Spleen (tissue), 11 donors: ENCODE measurements around the gene MCTP1. TPM values are rescaled to one million over a fixed set of nuclear protein-coding genes. Genes with fewer than 3 reads are reported as not detected.
"Not testable (repeated sequence)": the region's sequence is repeated elsewhere in the genome, so short reads cannot be mapped to it uniquely, and the experiment has no call there.

ENCODE experiments used
- DNase-seq: peaks from one replicate; pipeline ENCODE4 v3.0.0-alpha.2; 2020
- H3K27ac ChIP-seq, 8 donors: fragments of 200-600 bp; sonication (generic) in 7 of 8; 1 replicate in 4 of 8; 2 replicates in 4 of 8; pipeline versions ENCODE4 v1.5.0 to v1.8.0; 2016 to 2021; ENCODE audit warnings: inconsistent platforms in 4 of 8, mild to moderate bottlenecking in 4 of 8, moderate library complexity in 1 of 8
- H3K27me3 ChIP-seq, 7 donors: fragments of 200-600 bp; sonication (generic) in 6 of 7; replicated peaks in 1 of 7; 1 replicate in 4 of 7; 2 replicates in 3 of 7; pipeline versions ENCODE4 v1.5.0 to v1.8.0; 2016 to 2021; ENCODE audit warnings: inconsistent platforms in 3 of 7, mild to moderate bottlenecking in 1 of 7
- H3K36me3 ChIP-seq, 6 donors: fragments of 200-600 bp; sonication (generic) in 5 of 6; 1 replicate in 4 of 6; 2 replicates in 2 of 6; pipeline versions ENCODE4 v1.5.0 to v1.8.0; 2016 to 2021; ENCODE audit warnings: inconsistent platforms in 2 of 6
- H3K4me1 ChIP-seq, 6 donors: fragments of 200-600 bp; sonication (generic) in 5 of 6; 1 replicate in 3 of 6; 2 replicates in 3 of 6; pipeline versions ENCODE4 v1.5.0 to v1.8.0; 2016 to 2021; ENCODE audit warnings: inconsistent platforms in 3 of 6
- H3K4me3 ChIP-seq, 8 donors: fragments of 200-600 bp; sonication (generic) in 7 of 8; 1 replicate in 4 of 8; 2 replicates in 4 of 8; pipeline versions ENCODE4 v1.5.0 to v1.8.0; 2016 to 2021; ENCODE audit warnings: inconsistent platforms in 4 of 8, mild to moderate bottlenecking in 4 of 8, moderate library complexity in 2 of 8
- H3K9me3 ChIP-seq, 8 donors: fragments of 200-600 bp; sonication (generic) in 7 of 8; 1 replicate in 4 of 8; 2 replicates in 4 of 8; pipeline versions ENCODE4 v1.5.0 to v1.8.0; 2016 to 2021; ENCODE audit warnings: inconsistent platforms in 4 of 8
- CTCF ChIP-seq, 11 experiments: fragments of 200-600 bp in 7 of 11; fragments of 450-650 bp in 4 of 11; sonication (generic) in 4 of 11; IDR thresholded peaks in 8 of 11; conservative IDR thresholded peaks in 3 of 11; 1 replicate in 7 of 11; 2 replicates in 4 of 11; pipeline versions ENCODE4 v1.4.0 to v1.8.0; 2016 to 2021; ENCODE audit warnings: antibody characterized with exemption in 11 of 11, inconsistent platforms in 4 of 11, mild to moderate bottlenecking in 1 of 11
- POLR2A ChIP-seq, 3 donors: fragments of 450-650 bp; IDR thresholded peaks; one replicate each; pipeline ENCODE4 v1.5.1; 2017; ENCODE audit warnings: antibody characterized with exemption in 3 of 3, mild to moderate bottlenecking in 1 of 3
- POLR2AphosphoS5 ChIP-seq, 3 donors: sonication (generic); formaldehyde crosslinking; IDR thresholded peaks; one replicate each; pipeline ENCODE4 v1.5.1; 2017; ENCODE audit warnings: antibody characterized with exemption in 3 of 3
- WGBS, 5 donors: extraction: QIAGEN DNeasy Blood & Tissue Kit in 3 of 5; methylation state at CpG; one replicate each; pipeline versions ENCODE4 v1.1.5 to v1.1.7; 2013 to 2018; 5-methylcytosine and 5-hydroxymethylcytosine counted together
- intact Hi-C: fragments of 100-400 bp; cut with DNase I; formaldehyde crosslinking; loops from one replicate; pipeline ENCODE4 v1.15.0; 2023; ENCODE audit warnings: low total_unique reads
- polyA plus RNA-seq, 3 donors: library from polyadenylated mRNA; stranded (reverse); fragments of 200-250 nt; gene quantifications; one replicate each; pipeline ENCODE4 v1.2.1, GENCODE V29; 2013
- total RNA-seq, 7 donors: library from RNA; depleted of rRNA in 3 of 7; stranded (reverse); fragments of >200 nt in 3 of 7; fragmentation: NEBNext Ultra II Directional in 4 of 7; extraction: Animal tissue kit (Norgen Biotek cat#: 25700) in 4 of 7; gene quantifications; one replicate each; pipeline versions ENCODE4 v1.1.0 to v1.2.1, GENCODE V29; 2016 to 2021
- donor health status: healthy with polysubstance abuse.
- donor health status: DM: no; HTN: no; CAD: no; lungs with moderate emphysema.
- donor health status: DM: no; HTN: no; CAD: no.
- donor health status: Bipolar disorder and iron deficiency.
- donor health status: healthy.
- donor health status: DM: no; HTN: no; CAD: no.
- donor health status: DM: yes; HTN: yes; CAD: no.

MCTP1 gene
- total and polyA plus RNA-seq, 10 donors, result 1.2 to 57.2 (median 29.4) TPM

GRCh38 chr5:94833851-94834250 is 451.0 kb downstream of the MCTP1 start:
- Histone ChIP-seq H3K9me3 (no peaks in the 10 kb centered on the region), H3K4me1 (no peaks in the 10 kb centered on the region), H3K27ac (no peak overlapping the region), H3K4me3 (no peak overlapping the region), H3K36me3 (peaks cover 0 to 27% (median 0%) of the 10 kb centered on the region in 6 donors), H3K27me3 (peaks cover 0 to 10% (median 0%) of the 10 kb centered on the region in 7 donors)
- intact Hi-C loops, result no loop called here
- WGBS, 5 donors, result 77 to 89% (median 85%) methylated on average over 2 of the region's 2 CpGs
- DNase-seq, result no peak
- TF ChIP-seq POLR2A (IDR thresholded peaks at IDR 0.05) (no peak), POLR2AphosphoS5 (IDR thresholded peaks at IDR 0.05) (no peak), CTCF (IDR thresholded peaks at IDR 0.05 in 8 of 11, conservative IDR thresholded peaks at IDR 0.05 in 3 of 11) (no peak)

- TF ChIP-seq CTCF (IDR thresholded peaks at IDR 0.05 in 8 of 11, conservative IDR thresholded peaks at IDR 0.05 in 3 of 11) (no peak), POLR2AphosphoS5 (IDR thresholded peaks at IDR 0.05) (no peak), POLR2A (IDR thresholded peaks at IDR 0.05) (no peak)
- Histone ChIP-seq H3K27ac (no peak overlapping the region), H3K36me3 (peaks cover 0 to 33% (median 0%) of the 10 kb centered on the region in 6 donors), H3K4me1 (no peaks in the 10 kb centered on the region), H3K9me3 (no peaks in the 10 kb centered on the region), H3K27me3 (peaks cover 0 to 18% (median 0%) of the 10 kb centered on the region in 7 donors), H3K4me3 (no peak overlapping the region)
- no peak for DNase-seq
- WGBS, 5 donors, result 78 to 92% (median 81%) methylated on average over 4 of the region's 4 CpGs
- intact Hi-C loops, result no loop called here
Observed at GRCh38 chr5:94832685-94833084, 452.2 kb downstream of the MCTP1 start.

GRCh38 chr5:94830520-94830919 is 454.4 kb downstream of the MCTP1 start:
- Histone ChIP-seq H3K27me3 (peaks cover 0 to 18% (median 0%) of the 10 kb centered on the region in 7 donors), H3K36me3 (peaks cover 0 to 32% (median 0%) of the 10 kb centered on the region in 6 donors), H3K4me1 (no peaks in the 10 kb centered on the region), H3K27ac (no peak overlapping the region), H3K9me3 (no peaks in the 10 kb centered on the region), H3K4me3 (no peak overlapping the region)
- TF ChIP-seq POLR2AphosphoS5 (IDR thresholded peaks at IDR 0.05) (no peak), CTCF (IDR thresholded peaks at IDR 0.05 in 8 of 11, conservative IDR thresholded peaks at IDR 0.05 in 3 of 11) (no peak), POLR2A (IDR thresholded peaks at IDR 0.05) (no peak)
- intact Hi-C loops, result no loop called here
- 29 to 42% (median 34%) methylated on average over 2 of the region's 2 CpGs for WGBS, 5 donors
- DNase-seq, result no peak

- WGBS, 5 donors, result 73 to 86% (median 83%) methylated on average over 4 to 5 of the region's 5 CpGs
- H3K4me3 ChIP-seq, H3K4me1 ChIP-seq, H3K27ac ChIP-seq, H3K9me3 ChIP-seq, intact Hi-C loops, DNase-seq: not testable (repeated sequence)
- Histone ChIP-seq H3K27me3 (peaks cover 0 to 18% (median 0%) of the 10 kb centered on the region in 7 donors), H3K36me3 (peaks cover 0 to 25% (median 0%) of the 10 kb centered on the region in 6 donors)
Observed at GRCh38 chr5:94828222-94828621, 456.7 kb downstream of the MCTP1 start.

- H3K9me3 ChIP-seq, result no peaks in the 10 kb centered on the region
- intact Hi-C loops, result no loop called here
Observed at GRCh38 chr5:94820488-94820887, 464.4 kb downstream of the MCTP1 start.

More at GRCh38 chr5:94820488-94820887, 464.4 kb downstream of the MCTP1 start:
- DNase-seq, result no peak
- no peak overlapping the region for H3K27ac ChIP-seq
- H3K4me1 ChIP-seq, result no peaks in the 10 kb centered on the region
- H3K36me3 ChIP-seq, result no peaks in the 10 kb centered on the region
- TF ChIP-seq POLR2AphosphoS5 (IDR thresholded peaks at IDR 0.05) (no peak), CTCF (IDR thresholded peaks at IDR 0.05 in 8 of 11, conservative IDR thresholded peaks at IDR 0.05 in 3 of 11) (no peak), POLR2A (IDR thresholded peaks at IDR 0.05) (no peak)
- no peak overlapping the region for H3K4me3 ChIP-seq
- WGBS, 5 donors, result 76 to 92% (median 84%) methylated on average over 3 of the region's 3 CpGs
- no peaks in the 10 kb centered on the region for H3K27me3 ChIP-seq
